GM19035 (cell line): ENCODE results near the gene IDI1.
A peak's percentile ranks its signal among the peaks of the same experiment; 100 is the strongest.
"Not testable (repeated sequence)": the region's sequence is repeated elsewhere in the genome, so short reads cannot be mapped to it uniquely, and the experiment has no call there.

Experiments
- ATAC-seq: cut with Tn5 transposase; IDR thresholded peaks from one replicate; pipeline ENCODE4 v1.9.1; 2021; ENCODE audit not compliant: unreplicated experiment

Gene IDI1

DNA sequence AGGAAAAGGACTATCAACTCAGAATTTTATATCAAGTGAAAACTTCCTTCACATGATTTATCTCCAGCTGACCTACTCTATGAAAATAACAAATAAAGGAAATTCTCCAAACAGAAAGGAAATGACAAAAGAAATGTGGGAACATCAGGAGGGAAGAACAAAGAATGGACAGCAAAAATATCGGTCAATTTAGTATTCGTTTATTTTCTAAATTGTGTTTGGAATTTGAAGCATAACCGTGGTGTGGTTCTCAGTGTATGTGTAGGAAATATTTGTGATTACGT lies 16.0 kb upstream of the IDI1 start:
- ATAC-seq = no peak

DNA sequence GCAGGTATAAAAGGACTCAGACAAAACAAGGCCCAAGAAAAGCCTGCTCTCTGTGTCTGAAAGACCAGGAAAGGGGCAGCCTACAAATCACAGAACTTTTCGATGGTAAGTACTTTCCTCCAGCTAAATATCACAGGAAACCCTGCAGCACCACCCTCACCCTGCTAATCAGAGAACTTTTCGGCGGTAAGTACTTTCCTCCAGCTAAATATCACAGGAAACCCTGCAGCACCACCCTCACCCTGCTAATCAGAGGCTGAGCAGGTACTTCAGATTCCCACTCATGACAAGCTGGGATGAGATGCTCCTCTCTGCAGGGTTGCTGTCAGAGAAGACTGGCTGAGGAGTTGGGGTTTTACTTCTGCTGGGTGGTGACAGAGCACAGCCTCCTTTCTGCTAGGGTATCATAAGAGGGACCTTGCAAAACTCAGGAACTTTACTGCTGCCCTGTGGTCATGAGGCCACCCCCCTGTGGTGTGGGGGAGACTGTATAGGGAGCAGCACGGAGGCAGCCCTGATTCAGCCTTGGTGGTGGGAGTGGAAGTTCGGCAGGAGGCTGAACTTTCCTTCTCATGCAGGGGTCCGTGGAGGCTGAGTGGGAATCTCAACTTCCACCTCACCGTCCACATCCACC lies 14.4 kb upstream of the IDI1 start:
- no peak for ATAC-seq

DNA sequence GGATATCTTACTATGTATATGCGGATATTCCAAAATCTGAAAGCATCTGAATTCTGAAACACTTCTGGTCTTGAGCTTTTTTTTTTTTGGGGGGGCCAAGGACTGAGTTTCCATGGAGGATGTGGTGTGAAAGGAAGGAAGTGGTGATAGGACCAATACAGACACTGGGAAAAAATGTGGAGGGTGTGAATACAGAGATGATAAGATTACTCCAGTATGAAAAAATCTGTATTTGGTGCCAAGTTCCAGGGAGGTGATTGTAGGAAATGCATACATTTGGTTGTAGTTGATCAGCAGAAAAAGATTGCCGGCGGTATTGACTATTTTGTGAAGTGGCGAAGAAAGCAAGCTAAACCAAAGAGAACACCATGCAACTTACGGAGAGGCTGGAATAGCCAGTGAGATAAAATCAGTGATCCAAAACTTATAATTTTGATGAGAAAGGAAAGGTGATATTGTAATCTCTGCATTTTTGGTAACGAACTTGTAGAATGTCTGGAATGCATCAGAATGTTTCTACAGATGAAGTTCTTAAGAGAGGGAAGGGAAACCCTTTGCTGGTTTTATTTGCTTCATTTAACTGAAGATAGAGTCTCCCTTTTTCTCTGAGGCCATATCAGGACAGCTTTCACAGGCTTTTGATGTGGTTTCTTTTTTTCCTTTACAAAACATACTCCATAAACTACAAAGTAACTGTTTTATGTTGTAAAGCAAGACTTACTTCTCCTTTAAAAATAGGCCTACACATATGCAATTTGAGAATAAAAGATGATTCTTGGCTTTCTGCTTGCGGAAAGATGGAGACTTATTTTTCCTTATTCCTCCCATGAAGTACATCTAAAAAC lies 13.2 kb upstream of the IDI1 start:
- no peak for ATAC-seq

DNA sequence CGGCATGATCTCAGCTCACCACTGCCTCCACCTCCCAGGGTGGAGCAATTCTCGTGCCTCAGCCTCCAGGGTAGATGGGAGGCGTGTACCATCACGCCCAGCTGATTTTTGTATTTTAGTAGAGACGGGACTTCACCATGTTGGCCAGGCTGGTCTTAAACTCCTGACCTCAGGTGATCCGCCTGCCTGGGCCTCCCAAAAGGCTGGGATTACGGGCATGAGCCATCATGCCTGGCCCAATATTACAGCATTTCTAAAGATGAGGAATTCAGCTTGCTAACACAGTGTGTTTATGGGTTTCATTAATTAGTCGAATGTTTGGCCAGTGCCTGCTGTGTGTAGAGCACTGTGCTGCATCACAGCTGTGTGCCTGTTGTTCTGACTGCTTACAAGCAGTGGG lies 11.0 kb upstream of the IDI1 start:
- no peak for ATAC-seq

DNA sequence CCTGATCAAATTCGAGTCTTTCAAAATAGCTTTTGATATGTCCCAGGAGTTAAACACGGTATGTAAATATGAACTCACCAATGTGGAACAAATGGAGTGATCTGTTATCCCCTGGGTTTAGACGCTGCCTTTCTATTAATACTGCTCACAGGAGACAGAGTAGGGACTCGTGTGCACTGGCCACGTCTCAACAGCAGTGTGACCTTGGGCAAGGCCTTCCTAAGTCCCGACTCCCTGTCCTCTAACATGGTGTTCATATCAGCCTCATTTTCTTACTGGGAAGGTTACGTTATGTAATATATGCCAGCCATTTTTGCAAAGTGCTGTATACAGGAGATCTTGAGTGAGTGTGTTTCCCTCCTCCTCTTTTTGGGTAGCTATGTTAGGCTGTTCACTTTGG lies 9.1 kb upstream of the IDI1 start:
- ATAC-seq = no peak

DNA sequence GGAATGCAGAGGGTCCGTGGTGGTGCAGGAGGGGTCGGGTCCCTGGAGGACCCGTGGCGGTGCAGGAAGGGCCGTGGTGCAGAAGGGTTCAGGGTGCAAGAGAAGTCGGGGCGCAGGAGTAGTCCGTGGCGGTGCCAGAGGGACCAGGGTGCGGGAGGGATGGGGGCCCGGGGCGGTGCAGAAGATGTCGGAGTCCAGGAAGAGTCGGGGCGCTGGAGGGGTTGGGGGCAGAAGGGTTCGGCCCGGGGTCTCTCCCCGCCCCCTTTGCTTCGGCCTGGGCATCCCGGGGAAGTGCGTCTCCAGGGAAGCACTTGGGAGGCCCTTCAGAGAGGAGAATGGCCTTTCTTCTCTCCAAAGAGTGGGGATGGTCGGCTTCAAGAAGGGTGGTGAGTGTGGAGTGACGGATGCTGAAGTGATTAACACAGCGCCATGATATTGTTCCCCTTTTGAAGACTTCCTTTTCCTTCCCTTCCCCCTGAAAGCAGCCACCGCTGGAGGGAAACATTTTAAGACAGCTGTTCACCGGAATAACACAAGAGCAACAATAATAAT lies 8.3 kb upstream of the IDI1 start:
- ATAC-seq = peak; percentile 21

DNA sequence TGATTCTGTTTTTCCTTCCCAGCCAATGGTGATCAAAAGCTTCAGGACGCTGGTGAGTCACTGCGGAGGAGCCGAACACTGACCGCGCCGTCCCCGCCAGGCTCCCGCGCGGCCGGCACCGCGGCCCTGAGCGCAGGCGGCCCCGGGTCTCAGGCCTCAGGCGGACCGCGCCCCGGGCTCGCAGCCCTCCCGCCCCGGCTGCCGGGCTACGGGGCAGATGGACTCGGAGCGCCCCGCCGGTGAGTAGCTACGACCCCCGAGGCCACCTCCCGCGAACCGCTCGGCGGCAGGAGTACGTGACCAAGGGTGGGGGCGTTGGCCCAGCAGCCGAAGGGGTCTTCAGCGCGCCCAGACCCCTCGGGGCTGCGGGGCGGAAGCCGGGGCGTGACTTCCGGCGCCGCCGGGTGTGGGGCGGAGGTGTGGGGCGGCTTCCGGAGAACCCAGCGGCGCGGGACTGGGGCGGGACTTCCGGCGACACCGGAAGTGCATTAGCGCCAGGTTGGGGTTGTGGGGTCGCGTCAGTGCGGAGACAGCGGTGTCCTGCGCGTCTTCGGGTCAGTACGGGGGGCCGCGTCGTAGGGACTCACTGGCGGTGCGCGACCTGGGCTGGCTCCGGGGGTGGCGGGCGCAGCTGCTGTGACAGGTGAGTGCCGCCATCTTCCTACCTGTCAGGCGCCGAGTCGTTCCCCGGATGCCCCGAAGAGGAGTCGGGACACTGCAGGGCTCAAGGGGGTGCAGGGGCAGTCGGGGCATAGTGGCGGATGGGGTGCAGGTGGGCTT lies 7.6 kb upstream of the IDI1 start, which contains the start of gene WDR37:
Gene WDR37, plus strand, starts transcription at position 60 of the 780 bp plus-strand sequence. CDS start 15,771 bp downstream, outside the sequence.
- peak; percentile 92 for ATAC-seq

DNA sequence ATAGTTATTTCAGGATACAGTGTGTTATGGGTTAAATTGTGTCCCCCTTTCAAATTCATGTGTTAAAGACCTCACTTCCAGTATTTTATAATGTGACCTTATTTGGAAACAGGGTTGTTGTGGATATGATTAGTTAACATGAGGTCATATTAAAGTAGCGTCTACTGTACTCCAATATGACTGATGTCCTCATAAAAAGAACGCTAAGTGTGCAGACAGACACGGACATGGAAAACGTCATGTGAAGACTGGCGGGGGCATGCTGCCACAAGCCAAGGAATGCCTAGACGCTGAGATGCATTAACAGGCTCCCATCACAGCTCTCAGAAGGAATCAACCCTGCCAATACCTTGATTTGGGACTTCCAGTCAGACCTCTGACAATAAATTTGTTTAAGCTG lies 5.8 kb upstream of the IDI1 start:
- no peak for ATAC-seq

DNA sequence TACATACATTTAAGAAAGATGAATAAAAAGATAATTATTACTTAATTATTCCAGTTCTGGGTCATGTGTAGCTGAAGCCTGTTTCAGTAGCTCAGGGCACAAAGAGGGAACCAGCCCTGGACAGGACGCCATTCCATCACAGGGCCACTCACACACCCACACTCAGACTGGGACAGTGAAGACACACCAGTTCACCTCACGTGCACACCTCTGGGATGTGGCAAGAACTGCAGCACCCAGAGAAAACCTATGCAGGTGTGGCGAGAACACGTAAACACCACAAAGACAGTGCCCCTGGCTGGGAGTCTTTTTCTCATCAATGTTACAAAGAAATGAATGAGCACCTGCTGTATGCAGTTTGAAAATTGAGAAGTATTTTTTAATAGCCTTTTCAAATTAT lies 1.6 kb upstream of the IDI1 start:
- no peak for ATAC-seq

DNA sequence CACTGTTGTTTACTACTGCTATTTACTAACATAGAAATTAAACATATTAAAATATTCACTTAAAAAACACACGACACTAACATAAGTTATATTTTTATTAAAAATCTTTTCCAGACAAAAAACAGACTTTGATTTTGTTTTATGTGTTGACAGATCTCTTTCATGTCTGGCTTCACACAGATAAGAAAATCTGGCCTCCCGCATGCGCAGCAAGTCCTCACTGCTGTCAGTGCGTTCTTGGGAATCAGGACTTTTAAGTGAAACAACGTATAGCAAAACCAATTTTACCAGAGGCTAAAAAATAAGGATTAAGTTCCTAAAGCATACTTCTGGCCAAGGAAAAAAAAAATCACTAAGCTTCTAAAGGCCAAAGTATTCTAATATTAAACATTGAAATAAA lies 1.2 kb upstream of the IDI1 start:
- no peak for ATAC-seq

DNA sequence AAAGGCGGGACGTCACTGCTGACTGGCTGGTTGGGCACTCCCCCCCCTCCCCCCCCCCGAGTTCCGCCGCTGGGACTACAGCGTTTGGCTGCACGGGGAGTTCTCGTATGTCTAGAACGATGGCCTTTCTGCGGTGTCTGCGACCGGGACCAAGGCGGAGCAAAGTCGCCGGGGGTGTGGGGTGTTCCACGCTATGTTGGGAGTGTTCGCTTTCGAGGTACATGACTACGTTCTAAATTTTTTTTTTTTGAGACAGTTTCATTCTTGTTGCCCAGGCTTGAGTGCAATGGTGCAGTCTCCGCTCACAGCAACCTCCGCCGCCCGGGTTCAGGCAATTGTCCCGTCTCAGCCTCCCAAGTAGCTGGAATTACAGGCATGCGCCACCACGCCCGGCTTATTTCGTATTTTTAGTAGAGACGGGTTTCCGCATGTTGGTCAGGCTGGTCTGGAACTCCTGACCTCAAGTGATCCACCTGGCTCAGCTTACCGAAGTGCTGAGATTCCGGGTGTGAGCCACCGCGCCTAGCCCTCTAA lies 573 bp upstream of the IDI1 start:
- ATAC-seq = no peak

DNA sequence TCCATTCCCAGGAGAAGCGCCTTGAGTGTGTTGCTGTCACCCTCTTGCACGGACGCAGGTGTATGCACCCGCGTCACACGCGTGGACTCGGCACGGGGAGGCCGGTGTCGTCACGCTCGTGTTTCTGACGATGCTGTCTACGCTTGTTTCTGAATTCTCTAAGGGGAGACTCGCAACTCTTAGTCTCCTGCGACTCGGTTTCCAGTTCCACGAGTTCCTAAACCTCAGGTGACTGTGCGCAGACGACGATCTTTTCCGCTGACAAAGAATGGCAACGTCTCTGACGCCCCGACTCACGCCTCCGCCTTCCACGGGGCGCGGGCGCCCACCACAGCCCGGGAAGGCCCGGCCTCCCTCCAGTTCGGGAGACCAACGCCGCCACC lies 579 bp downstream of the IDI1 start:
- ATAC-seq = no peak

DNA sequence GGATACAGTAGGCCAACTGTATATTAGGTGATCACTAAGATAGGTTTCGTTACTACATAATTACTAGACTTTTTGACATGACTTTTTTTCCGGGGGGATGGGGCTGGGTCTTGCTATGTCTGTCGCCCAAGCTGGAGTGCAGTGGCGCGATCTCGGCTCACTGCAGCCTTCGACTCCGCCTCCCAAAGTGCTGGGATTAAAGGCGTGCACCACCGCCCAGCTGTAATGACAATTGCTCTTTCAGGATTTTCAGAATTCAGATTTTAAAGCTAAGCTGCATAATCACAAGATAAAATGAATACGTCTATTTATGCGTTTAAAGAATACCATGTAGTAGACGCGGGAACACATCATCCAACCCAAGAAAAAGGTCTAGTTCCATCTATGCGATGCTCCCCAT lies 982 bp downstream of the IDI1 start:
- no peak for ATAC-seq

DNA sequence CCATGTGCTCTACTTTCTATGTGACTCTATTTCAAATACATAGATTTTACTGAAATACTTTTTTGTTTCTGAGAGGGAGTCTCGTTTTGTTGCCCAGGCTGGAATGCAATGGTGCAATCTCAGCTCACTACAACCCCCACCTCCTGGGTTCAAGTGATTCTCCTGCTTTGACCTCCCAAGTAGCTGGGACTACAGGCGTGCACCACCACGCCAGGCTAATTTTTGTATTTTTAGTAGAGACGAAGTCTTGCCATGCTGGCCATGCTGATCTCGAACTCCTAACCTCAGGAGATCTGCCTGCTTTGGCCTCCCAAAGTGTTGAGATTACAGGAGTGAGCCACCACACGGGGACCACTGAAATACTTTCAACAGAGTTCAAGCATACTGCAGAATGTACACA lies 3.5 kb downstream of the IDI1 start:
- no peak for ATAC-seq

DNA sequence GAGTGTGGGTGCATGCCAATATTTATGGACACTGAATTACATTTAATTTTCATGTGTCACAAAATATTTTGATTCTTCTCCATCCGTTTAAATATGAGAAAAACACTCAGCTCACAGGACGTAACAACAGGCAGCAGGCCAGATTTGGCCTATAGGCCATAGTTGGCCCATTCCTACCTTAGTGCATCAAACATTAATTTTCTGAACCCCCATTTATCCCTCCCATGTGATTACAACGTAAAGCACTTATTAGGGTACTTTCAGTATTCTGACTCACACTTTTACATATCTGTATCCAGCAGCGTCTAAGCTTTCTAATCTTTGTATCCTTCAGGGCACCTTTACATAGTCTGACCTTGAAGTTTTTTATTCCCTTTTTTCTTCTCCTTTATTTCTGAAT lies 4.0 kb downstream of the IDI1 start:
- no peak for ATAC-seq

DNA sequence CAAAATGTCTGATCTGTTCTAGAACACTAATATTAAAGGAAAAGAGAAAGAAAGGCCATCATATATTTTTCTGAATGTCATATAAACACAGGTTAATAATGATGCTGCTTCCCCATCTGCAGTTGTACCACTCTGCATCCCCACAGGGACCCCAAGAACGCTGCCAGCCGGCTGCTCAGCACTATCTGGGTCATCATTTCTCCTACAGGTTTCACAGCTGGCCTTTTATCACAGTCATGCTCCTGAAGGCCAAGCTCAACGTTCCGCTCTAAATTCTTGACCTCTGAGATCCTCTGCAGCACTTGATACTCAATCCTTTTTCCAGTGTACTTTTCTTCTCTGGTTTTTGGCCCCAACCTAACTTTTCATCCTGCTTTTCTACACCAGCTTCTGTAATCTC lies 4.8 kb downstream of the IDI1 start:
- ATAC-seq = no peak

DNA sequence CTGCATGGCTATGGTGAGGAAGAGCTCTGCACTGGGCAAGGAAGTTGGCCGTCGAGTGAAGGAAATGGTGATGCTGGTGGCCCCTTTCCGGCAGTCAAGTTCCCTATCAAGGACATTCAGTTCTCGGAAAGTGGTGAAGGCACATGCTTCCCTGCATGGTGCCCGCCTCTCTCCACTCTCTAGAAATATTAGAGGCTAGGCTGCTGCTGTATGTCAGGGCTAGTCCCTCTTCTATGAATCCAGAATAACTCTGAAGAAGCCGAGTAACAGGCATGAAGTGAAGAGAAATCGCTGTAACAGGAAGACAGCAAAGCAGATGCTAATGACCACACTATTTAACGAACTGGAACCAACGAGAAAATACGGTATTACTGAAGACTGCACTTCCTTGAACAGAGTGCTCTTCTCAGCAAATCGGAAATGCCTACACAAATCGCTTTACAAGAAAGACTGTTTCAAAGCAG lies 5.4 kb downstream of the IDI1 start:
- ATAC-seq = peak; percentile 53

DNA sequence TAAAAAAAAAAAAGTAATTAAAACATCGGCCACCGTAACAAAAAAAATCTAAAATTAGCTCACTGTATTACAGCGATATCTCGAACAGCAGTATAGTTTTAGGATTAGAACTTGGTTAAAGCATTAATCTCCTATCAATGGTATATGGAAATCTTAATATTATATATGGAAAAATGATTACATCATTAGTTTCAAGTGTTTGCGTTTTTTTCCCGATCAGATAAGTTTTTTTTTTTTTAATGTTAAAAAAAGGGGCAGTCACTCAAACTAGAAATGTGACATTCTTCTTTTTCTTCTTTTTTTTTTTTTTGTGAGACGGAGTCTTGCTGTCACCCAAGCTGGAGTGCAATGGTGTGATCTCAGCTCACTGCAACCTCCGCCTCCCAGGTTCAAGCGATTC lies 7.4 kb downstream of the IDI1 start:
- ATAC-seq = no peak

DNA sequence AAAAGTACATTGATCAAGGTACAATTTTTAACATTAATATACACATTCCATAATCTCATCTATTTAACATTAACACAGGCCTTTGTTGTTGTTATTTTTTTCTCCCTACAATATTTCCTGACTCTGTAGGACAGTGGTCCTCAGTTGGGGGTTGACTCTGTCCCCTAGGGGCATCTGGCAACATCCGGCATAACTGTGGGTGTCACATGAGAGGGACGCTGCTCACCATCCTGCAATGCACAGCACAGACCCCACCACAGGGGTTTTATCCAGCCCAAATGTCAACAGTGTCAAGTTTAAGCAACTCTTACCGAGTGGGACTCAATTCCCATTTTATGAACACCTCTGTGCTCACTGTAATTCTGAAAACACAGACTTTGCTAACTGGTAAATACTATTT lies 8.8 kb downstream of the IDI1 start:
- no peak for ATAC-seq

DNA sequence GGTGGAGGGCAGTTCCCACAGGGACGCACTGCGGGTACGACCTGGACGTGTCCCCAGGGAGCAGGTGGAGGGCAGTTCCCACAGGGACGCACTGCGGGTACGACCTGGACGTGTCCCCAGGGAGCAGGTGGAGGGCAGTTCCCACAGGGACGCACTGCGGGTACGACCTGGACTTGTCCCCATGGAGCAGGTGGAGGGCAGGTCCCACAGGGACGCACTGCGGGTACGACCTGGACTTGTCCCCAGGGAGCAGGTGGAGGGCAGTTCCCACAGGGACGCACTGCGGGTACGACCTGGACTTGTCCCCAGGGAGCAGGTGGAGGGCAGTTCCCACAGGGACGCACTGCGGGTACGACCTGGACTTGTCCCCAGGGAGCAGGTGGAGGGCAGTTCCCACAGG lies 10.2 kb downstream of the IDI1 start:
- not testable (repeated sequence) for ATAC-seq

DNA sequence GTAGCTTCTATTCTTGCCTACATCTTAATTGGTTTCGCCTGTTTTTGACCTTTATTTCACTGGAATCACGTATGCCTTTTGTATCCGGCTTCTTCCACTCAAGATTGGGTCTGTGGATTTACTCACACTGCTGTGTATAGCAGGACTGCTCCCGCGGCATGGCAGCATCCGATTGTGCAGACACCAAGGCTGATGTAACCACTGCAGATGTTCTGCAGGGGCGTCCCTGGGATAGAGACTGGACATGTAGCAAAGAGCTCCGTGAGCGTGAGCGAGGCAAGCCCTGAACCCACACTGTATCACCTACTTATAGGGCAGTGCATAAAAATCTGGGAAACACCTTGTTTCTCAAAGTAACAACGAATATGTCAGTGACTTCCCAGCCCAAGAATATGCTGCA lies 11.8 kb downstream of the IDI1 start:
- ATAC-seq = no peak
